CD4-positive, alpha-beta T cell treated with Interleukin-17A for 4 hours (primary cell): ENCODE measurements around the gene AZGP1.
"Not testable (repeated sequence)": the region's sequence is repeated elsewhere in the genome, so short reads cannot be mapped to it uniquely, and the experiment has no call there.

Experiments
- DNase-seq: peaks from one replicate; pipeline ENCODE4 v3.0.0-alpha.2; 2020; ENCODE audit warnings: mixed read lengths

The AZGP1 gene

GRCh38 chr7:99975782-99976521, at the start of gene AZGP1:
Gene AZGP1, minus strand, starts transcription at chr7:99976031. Its CDS starts 11 bp downstream, at chr7:99976020.
- no peak for DNase-seq

- no peak for DNase-seq
These were observed 48.3 kb upstream of the AZGP1 start for GRCh38 chr7:100024020-100024619.

DNA sequence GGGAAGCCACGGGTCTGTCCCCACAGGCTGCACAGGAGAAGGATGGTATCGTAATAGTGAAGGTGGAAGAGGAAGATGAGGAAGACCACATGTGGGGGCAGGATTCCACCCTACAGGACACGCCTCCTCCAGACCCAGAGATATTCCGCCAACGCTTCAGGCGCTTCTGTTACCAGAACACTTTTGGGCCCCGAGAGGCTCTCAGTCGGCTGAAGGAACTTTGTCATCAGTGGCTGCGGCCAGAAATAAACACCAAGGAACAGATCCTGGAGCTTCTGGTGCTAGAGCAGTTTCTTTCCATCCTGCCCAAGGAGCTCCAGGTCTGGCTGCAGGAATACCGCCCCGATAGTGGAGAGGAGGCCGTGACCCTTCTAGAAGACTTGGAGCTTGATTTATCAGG, 47.7 kb upstream of the AZGP1 start:
- DNase-seq: no peak

DNA sequence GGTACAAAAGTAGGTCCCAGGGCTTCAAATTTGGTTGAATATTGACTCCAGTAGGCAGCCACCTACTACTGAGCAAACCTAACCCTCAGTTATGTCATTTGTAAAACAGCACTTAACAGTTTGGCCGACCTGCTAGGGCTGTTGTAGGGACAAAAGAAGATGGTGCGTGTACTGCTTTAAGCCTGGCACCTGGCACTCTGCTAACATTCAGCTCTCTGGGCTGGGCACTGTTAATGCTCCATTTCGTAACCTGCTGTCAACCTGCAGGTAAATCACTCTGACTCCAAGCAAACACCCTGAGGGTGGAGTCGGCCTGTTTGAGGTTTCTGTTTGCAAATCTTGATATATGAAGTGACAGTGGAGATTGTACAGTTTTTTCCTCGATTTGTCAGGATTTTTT, 46.8 kb upstream of the AZGP1 start:
- no peak for DNase-seq

- no peak for DNase-seq
These were observed 45.5 kb upstream of the AZGP1 start for GRCh38 chr7:100021297-100021696.

DNA sequence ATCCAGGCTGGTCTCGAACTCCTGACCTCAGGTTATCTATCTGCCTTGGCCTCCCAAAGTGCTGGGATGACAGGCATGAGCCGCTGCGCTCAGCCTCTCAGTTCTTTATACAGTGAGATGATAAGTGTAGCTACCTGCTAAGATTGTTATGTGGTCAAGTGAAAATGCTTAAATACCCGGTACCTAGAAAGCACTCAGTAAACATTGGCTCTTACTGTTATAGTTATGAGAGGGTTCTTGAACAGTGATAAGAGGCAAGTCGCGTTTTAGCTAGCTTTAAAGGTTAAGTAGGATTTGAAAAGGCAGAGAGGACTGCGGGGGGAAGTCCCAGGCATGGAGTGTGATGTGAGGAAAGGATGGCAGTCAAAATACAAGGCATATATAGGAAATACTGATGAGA, 44.1 kb upstream of the AZGP1 start:
- no peak for DNase-seq

- no peak for DNase-seq
These were observed 42.0 kb upstream of the AZGP1 start for GRCh38 chr7:100017875-100018274.

DNA sequence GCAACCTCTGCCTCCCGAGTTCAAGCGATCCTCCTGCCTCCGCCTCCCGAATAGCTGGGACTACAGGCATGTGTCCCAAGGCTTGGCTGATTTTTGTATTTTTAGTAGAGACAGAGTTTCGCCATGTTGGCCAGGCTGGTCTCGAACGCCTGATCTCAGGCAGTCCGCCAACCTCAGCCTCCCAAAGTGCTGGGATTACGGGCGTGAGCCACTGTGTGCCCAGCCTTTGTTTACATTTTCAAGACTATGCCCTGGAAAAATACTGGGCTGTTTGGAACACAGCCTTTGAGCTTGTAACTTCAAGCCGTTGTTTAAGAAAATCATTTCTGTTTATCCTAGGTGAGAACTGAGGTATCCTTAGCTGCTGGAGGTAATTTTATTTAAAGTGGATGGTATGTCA, 41.5 kb upstream of the AZGP1 start:
- no peak for DNase-seq

DNA sequence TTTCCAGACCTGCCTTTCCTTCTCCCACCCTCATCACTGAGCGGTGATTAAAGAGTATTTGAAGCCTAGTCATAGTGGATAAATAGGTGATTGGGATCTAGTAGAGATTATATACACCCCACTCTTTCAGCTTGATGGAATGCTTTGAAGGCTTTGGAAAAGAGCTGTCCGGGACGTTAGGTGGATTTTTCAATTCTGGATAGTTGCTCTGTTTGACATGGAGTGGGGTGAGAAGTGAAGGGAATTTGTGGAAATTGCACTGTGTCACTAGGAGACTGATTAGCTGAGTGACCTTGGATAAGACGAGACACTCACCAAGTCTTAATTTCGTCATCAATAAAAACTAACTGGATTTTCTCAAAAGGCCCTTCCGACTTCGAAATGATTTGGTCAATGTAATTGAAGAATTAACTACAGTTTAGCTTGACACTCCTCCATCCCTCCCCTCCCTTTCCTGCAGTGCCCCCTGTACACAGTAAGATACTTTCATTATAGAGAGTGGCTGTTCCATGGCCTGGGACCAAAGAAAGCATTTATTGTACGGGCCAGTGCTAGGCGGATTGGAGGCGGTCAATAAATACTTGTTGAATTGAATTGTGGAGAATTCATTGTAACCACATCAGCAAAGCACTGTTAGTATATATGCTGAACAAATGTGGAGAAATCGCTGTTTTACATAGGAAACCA, 40.5 kb upstream of the AZGP1 start:
- DNase-seq: no peak

DNA sequence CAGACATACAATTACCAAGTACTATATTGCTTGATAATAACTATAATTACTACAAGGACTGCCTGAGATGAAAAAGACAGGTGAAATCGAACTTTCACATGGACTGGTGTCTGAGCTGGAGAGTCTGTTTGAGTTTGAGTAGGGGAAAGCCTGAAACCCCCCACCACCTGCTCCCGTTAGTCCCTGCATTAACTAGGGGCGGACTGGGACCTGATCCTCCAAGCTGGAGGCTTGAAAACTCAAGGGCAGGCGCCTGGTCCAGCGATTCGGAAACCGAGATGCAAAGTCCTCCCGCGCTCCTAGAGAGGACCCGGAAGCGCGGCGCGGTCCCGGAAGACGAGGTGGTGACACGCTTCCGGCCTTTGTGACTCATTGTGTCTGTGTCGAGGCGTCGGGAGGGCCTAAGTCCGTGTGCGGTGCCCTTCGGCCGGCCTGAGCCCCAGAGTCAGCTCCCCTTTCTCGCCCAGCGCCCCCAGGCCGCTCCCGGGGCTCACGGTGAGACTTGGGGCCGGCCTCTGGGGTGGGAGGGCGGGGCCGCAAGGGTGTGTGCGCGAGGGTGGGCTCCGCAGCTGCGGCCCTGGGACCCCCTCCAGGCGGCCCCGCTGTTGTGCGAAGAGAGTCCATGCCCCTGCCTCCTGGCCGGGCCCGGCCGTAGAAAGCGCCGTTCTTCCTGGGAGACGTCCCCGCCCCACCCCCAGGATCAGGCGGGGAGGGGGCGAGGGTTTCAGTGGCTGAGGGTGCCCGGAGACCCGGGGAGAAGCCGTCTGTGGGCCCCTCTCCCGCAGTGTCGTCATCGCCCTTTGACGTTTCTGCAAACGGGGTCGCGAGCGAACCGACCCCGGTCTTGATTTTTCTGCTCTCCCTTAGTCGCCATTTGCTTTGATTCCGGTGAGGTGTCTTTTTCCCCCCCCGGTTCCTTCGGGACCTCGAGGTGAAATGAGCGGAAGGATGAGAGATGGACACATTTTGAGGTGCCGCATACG, 39.7 kb upstream of the AZGP1 start, which contains the start of gene ZKSCAN1:
Gene ZKSCAN1, plus strand, starts transcription at position 365 of the 983 bp plus-strand sequence. CDS start 7,911 bp downstream, outside the sequence.
- peak; percentile 91 for DNase-seq

GRCh38 chr7:100013328-100013676, 37.5 kb upstream of the AZGP1 start:
- DNase-seq: peak; percentile 53

GRCh38 chr7:100012385-100013327, 36.8 kb upstream of the AZGP1 start:
- DNase-seq: not testable (repeated sequence)

DNA sequence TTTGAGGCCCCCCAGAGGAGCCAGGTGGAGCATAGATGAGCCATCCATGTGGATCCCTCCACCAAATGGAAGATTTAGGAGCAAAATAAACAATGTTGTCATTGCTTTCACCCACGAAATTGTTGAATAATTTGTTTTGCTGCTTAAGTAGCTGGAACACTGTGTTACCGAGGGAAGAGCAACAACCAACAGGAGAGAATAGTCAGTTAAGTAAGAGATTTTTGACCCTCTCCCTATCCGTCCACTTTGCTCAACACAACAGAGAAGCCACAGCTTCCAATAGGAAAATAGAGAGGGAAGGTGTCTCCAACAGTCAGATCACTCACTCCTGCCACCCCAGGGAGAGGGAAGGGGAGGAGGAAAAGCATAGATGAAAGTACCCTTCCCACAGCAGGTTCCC, 35.7 kb upstream of the AZGP1 start:
- no peak for DNase-seq

DNA sequence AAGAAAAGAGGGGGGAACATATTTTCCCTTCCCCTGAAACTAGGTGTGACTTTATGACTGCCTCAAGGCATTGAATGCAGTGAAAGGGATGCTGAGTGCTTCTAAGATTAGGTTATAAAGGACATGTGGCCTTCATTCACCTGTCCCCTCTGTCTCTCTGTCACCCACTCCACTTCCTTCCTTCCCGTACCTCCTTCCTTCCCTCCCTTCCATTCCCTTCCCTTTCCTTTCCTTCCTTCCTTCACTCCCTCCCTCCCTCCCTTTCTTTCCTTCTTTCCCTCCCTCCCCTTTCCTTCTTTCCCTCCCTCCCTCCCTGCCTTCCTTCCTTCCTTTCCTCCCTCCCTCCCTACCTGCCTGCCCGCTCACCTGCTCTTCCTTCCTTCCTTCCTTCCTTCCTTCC, 35.1 kb upstream of the AZGP1 start:
- DNase-seq: no peak

- not testable (repeated sequence) for DNase-seq
These were observed 34.1 kb upstream of the AZGP1 start for GRCh38 chr7:100009952-100010351.

DNA sequence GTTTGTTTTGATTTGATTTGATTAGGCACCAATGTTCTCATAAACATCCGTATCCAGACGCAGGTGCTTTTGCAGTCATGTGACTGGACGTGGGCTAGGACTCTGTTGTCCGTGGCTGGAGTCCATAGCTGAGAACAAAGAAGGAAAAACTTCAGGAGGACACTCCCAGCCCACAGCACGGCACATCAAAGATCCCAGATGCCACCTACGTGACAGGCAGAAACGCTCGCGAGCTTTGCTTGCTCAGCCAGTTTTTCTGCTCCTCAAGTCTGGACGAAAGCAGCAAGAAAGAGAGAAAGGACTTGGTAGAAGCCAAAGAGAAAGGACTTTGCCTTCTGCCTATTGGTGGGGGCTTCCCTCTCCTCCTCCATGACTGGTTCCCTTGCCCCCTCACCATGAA, 32.7 kb upstream of the AZGP1 start:
- DNase-seq: no peak

GRCh38 chr7:100007887-100008286, 32.1 kb upstream of the AZGP1 start:
- no peak for DNase-seq

GRCh38 chr7:100003711-100004661, 28.2 kb upstream of the AZGP1 start:
- no peak for DNase-seq

DNA sequence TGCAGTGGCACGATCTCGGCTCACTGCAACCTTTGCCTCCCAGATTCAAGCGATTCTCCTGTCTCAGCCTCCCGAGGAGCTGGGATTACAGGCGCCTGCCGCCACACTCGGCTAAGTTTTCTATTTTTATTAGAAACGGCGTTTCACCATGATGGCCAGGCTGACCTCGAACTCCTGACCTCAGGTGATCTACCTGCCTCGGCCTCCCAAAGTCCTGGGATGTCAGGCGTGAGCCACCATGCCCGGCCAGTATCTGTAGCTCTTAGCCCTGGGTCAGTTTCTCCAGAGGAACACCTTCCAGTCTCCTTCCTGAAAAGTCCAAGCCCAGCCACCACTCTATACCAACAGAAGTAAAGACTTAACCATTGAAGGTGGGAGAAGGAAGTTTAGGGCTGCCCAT, 24.4 kb upstream of the AZGP1 start:
- no peak for DNase-seq

DNA sequence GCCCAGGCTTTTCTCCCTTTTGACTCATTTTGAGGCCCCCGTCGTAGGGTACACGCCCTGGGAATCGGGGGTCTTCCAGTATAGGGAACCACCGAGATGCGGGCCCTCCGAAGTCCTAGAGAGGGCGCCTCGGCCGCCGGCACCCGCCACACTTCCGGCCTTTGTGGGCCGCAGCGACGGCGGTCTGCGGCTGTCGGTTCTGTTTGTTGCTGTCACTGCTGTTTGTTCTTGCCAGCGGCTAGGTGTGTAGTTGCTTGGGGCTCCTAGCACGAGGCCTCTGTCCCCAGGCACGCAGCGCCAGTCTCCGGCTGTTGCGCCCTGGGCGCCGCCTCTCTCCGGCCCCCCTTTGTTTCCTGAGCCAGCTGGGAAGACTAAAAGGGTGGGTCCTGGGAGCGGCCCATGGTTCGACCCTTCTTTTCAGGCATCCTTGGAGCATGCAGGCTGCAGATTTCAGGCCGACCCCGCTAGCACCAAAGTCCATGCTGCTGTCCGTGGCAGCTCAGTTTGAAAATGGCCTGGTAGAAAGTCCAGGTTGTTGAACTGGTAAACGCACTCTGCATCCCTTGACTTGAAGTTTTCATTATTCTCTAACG, 21.8 kb upstream of the AZGP1 start:
- DNase-seq: peak; percentile 80
